Gastroesophageal sphincter (tissue), 3 donors: Measurements from ENCODE around the gene LTF.

Source experiments
- POLR2A ChIP-seq, 2 donors: fragments of 450-650 bp; IDR thresholded peaks; one replicate each; pipeline ENCODE4 v1.6.1; 2017; ENCODE audit warnings: antibody characterized with exemption in 2 of 2, mild to moderate bottlenecking in 2 of 2, moderate library complexity in 1 of 2
- TF ChIP-seq, protein P1 (sequence below), 4 experiments: fragments of 200-600 bp in 2 of 4; fragments of 450-650 bp in 2 of 4; sonication (generic) in 1 of 4; IDR thresholded peaks; one replicate each; pipeline ENCODE4 v1.5.1; 2017 to 2019; ENCODE audit warnings: antibody characterized with exemption in 4 of 4, mild to moderate bottlenecking in 2 of 4, moderate library complexity in 2 of 4

GRCh38 chr3:46406788-46407611 is 57.7 kb downstream of the LTF start, which contains the start of the genes CCR5AS and CCRL2:
- TF ChIP-seq, protein P1, sequence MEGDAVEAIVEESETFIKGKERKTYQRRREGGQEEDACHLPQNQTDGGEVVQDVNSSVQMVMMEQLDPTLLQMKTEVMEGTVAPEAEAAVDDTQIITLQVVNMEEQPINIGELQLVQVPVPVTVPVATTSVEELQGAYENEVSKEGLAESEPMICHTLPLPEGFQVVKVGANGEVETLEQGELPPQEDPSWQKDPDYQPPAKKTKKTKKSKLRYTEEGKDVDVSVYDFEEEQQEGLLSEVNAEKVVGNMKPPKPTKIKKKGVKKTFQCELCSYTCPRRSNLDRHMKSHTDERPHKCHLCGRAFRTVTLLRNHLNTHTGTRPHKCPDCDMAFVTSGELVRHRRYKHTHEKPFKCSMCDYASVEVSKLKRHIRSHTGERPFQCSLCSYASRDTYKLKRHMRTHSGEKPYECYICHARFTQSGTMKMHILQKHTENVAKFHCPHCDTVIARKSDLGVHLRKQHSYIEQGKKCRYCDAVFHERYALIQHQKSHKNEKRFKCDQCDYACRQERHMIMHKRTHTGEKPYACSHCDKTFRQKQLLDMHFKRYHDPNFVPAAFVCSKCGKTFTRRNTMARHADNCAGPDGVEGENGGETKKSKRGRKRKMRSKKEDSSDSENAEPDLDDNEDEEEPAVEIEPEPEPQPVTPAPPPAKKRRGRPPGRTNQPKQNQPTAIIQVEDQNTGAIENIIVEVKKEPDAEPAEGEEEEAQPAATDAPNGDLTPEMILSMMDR (IDR thresholded peaks at IDR 0.05) = no peak
- TF ChIP-seq POLR2A (IDR thresholded peaks at IDR 0.05) = peak in 1 of 2 donors; percentile 22
